ENCODE results near the gene PDE1A.

The PDE1A gene

GRCh38 chr2:182426918-182427240, at the start of gene PDE1A:
TSS of gene PDE1A (minus strand) at chr2:182427036.
- DNase-seq (ENCODE audit: low read depth) = no peak

- no peak for DNase-seq (ENCODE audit: low read depth)
These were observed 46.8 kb upstream of the PDE1A start for GRCh38 chr2:182473635-182474034.

GRCh38 chr2:182463760-182464159, 36.9 kb upstream of the PDE1A start:
- no peak for DNase-seq (ENCODE audit: low read depth)

GRCh38 chr2:182456784-182457183, 29.9 kb upstream of the PDE1A start:
- DNase-seq (ENCODE audit: low read depth) = no peak

GRCh38 chr2:182452456-182452990, 25.7 kb upstream of the PDE1A start:
- no peak for DNase-seq (ENCODE audit: low read depth)

- no peak for DNase-seq (ENCODE audit: low read depth)
These were observed 21.5 kb upstream of the PDE1A start for GRCh38 chr2:182448371-182448770.

GRCh38 chr2:182447863-182448262, 21.0 kb upstream of the PDE1A start:
- DNase-seq (ENCODE audit: low read depth) = no peak

- no peak for DNase-seq (ENCODE audit: low read depth)
These were observed 20.3 kb upstream of the PDE1A start for GRCh38 chr2:182447163-182447562.

- DNase-seq (ENCODE audit: low read depth) = no peak
These were observed 19.3 kb upstream of the PDE1A start for GRCh38 chr2:182446087-182446486.

- DNase-seq (ENCODE audit: low read depth) = no peak
These were observed 18.6 kb upstream of the PDE1A start for GRCh38 chr2:182445391-182445965.

- no peak for DNase-seq (ENCODE audit: low read depth)
These were observed 18.0 kb upstream of the PDE1A start for GRCh38 chr2:182444806-182445205.

- DNase-seq (ENCODE audit: low read depth) = no peak
These were observed 17.3 kb upstream of the PDE1A start for GRCh38 chr2:182444170-182444569.

GRCh38 chr2:182436252-182436651, 9.4 kb upstream of the PDE1A start:
- no peak for DNase-seq (ENCODE audit: low read depth)

- no peak for DNase-seq (ENCODE audit: low read depth)
These were observed 8.9 kb upstream of the PDE1A start for GRCh38 chr2:182435754-182436153.

GRCh38 chr2:182432051-182432450, 5.2 kb upstream of the PDE1A start:
- DNase-seq (ENCODE audit: low read depth) = no peak

- DNase-seq (ENCODE audit: low read depth) = no peak
These were observed 1.6 kb upstream of the PDE1A start for GRCh38 chr2:182428476-182428875.

- DNase-seq (ENCODE audit: low read depth) = no peak
These were observed 536 bp downstream of the PDE1A start for GRCh38 chr2:182426082-182426917.

GRCh38 chr2:182422864-182423263, 4.0 kb downstream of the PDE1A start:
- DNase-seq (ENCODE audit: low read depth) = no peak

- no peak for DNase-seq (ENCODE audit: low read depth)
These were observed 6.2 kb downstream of the PDE1A start for GRCh38 chr2:182420669-182421068.

GRCh38 chr2:182416861-182417260, 10.0 kb downstream of the PDE1A start:
- DNase-seq (ENCODE audit: low read depth) = no peak

GRCh38 chr2:182416191-182416590, 10.6 kb downstream of the PDE1A start:
- no peak for DNase-seq (ENCODE audit: low read depth)

- DNase-seq (ENCODE audit: low read depth) = no peak
These were observed 11.1 kb downstream of the PDE1A start for GRCh38 chr2:182415771-182416170.

GRCh38 chr2:182412858-182413257, 14.0 kb downstream of the PDE1A start:
- no peak for DNase-seq (ENCODE audit: low read depth)

- no peak for DNase-seq (ENCODE audit: low read depth)
These were observed 16.7 kb downstream of the PDE1A start for GRCh38 chr2:182410120-182410519.
